Muscle layer of colon (tissue), 2 donors: Measurements from ENCODE around the gene USP32.
"Not testable (repeated sequence)": the region's sequence is repeated elsewhere in the genome, so short reads cannot be mapped to it uniquely, and the experiment has no call there.

Experiments used
- H3K27ac ChIP-seq: one replicate; pipeline ENCODE4 v1.7.0; 2013; ENCODE audit warnings: low read depth, mild to moderate bottlenecking, low read length, moderate library complexity
- H3K27me3 ChIP-seq, 2 donors: one replicate each; pipeline ENCODE4 v1.7.0; 2013; ENCODE audit warnings: low read length in 2 of 2, mild to moderate bottlenecking in 2 of 2; ENCODE audit not compliant: insufficient read depth in 2 of 2, control insufficient read depth in 1 of 2
- H3K36me3 ChIP-seq: one replicate; pipeline ENCODE4 v1.7.0; 2013; ENCODE audit warnings: mild to moderate bottlenecking, low read length; ENCODE audit not compliant: insufficient read depth
- H3K4me1 ChIP-seq: one replicate; pipeline ENCODE4 v1.7.0; 2013; ENCODE audit warnings: mild to moderate bottlenecking, low read length; ENCODE audit not compliant: insufficient read depth
- H3K4me3 ChIP-seq, 2 donors: one replicate each; pipeline ENCODE4 v1.7.0; 2013; ENCODE audit warnings: low read length in 2 of 2, low read depth in 1 of 2, mild to moderate bottlenecking in 1 of 2, moderate library complexity in 1 of 2
- H3K9ac ChIP-seq: one replicate; pipeline ENCODE4 v1.7.0; 2013; ENCODE audit warnings: low read length
- H3K9me3 ChIP-seq: one replicate; pipeline ENCODE4 v1.7.0; 2013; ENCODE audit warnings: mild to moderate bottlenecking, low read length
- donor health status: abdominal sarcoma.
- donor health status: Adenocarcinoma of cecum.

USP32 gene

DNA sequence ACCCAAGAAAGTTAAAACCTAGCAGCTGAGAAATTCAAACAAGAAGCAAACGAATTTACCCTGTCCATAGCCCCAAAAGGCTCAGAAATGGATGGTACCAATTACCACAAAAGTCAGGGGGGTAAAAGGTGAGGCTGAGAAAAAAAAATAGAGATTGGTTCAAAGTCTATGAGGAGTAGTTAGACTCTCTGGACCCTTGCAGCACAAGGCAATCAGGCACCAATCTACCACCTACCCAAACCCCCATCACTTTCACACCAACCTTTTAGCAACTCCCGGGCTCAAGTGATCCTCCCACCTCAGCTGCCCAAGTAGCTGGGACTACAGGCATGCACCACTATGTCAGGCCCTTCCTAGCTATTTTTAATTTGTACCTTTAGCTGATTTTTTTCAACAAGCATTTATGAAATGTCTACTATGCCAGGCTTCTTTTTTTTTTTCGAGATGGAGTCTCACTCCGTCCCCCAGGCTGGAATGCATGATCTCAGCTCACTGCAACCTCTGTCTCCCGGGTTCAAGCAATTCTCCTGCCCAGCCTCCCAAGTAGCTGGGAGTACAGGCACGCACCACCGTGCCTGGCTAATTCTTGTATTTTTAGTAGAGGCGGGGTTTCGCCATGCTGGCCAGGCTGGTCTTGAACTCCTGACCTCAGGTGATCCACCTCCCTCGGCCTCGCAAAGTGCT lies 40.8 kb downstream of the USP32 start:
- no peak overlapping the region for H3K27ac ChIP-seq

DNA sequence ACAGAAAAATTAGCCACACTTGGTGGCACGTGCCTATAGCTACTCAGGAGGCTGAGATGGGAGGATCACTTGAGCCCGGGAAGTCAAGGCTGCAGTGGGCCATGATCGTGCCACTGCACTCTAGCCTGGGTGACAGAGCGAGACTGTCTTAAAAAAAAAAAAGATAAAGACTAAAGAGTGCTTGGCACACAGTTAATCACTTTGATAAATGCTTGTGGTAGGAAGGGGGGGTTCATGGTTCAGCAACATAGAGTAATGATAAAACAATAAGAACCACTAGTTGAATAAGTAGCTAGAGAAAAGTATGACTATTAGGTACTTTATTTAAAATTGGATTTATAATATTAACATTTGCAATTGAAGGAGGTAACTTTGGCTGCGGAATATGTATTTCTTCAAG lies 43.3 kb downstream of the USP32 start:
- Histone ChIP-seq H3K36me3 (no peaks in the 10 kb centered on the region), H3K4me1 (no peaks in the 10 kb centered on the region), H3K9ac (no peak overlapping the region), H3K27me3 (no peaks in the 10 kb centered on the region), H3K4me3 (no peak overlapping the region), H3K9me3 (no peaks in the 10 kb centered on the region), H3K27ac (no peak overlapping the region)

More for the DNA sequence above, 40.8 kb downstream of the USP32 start:
- no peak overlapping the region for H3K9ac ChIP-seq
- H3K4me3 ChIP-seq: no peak overlapping the region
- H3K4me1 ChIP-seq: no peaks in the 10 kb centered on the region
- H3K27me3 ChIP-seq: no peaks in the 10 kb centered on the region
- no peaks in the 10 kb centered on the region for H3K36me3 ChIP-seq
- no peaks in the 10 kb centered on the region for H3K9me3 ChIP-seq

DNA sequence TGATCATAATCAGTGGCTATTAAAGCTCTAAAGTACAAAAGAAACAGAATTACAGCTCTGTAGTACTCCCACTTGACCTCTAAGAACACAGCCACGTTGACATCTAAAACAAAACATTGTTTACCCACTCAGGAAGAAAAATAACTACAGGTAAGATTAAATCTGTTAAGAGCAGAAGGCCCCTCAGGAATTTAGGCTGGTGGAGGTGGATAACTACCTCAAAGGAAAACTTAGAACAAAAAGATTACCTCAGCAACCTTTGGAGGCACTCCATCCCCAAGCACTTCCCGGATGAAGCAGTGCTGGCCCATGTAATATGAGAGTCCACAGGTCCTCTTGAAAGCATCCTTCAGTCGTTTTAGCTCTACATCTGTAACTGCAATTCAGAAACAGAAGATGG lies 46.7 kb downstream of the USP32 start:
- no peaks in the 10 kb centered on the region for H3K4me1 ChIP-seq

DNA sequence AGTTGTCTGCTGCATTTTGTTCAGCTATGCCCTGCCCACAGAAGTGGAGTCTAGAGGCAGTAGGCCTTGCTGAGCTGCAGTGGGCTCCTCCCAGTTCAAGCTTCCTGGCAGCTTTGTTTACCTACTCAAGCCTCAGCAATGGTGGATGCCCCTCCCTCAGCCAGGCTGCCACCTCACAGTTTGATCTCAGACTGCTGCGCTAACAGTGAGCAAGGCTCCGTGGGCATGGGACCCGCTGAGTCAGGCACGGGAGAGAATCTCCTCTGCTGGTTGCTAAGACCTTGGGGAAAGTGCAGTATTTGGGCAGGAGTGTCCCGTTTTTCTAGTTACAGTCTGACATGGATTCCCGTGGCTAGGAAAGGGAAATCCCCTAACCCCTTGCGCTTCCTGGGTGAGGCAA lies 49.4 kb downstream of the USP32 start:
- H3K4me1 ChIP-seq, H3K9me3 ChIP-seq, H3K4me3 ChIP-seq, H3K27ac ChIP-seq, H3K27me3 ChIP-seq, H3K9ac ChIP-seq, H3K36me3 ChIP-seq: not testable (repeated sequence)

More for the DNA sequence above, 46.7 kb downstream of the USP32 start:
- Histone ChIP-seq H3K9ac (no peak overlapping the region), H3K27ac (no peak overlapping the region), H3K9me3 (no peaks in the 10 kb centered on the region), H3K4me3 (no peak overlapping the region), H3K36me3 (no peaks in the 10 kb centered on the region), H3K27me3 (no peaks in the 10 kb centered on the region)

DNA sequence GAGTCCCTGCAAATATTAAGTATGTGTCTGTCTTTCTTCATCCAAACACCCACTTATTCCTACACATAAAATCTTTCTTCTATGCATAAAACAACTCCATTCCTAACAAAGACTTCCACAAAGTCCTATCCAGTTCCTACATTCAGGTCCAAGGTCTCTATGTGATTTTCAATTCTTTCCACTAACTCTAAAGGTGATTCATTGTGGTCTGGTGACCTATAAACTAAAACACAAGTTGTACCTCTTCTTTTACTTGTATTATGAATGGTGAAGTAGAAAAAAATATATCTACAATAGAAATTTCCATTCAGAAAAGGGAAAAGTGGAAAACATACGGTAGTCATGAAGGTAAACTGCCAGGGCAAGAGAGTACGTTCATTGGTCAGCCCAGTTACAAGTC lies 56.6 kb downstream of the USP32 start:
- no peak overlapping the region for H3K9ac ChIP-seq
- H3K9me3 ChIP-seq: no peaks in the 10 kb centered on the region
- no peak overlapping the region for H3K4me3 ChIP-seq
- no peak overlapping the region for H3K27ac ChIP-seq
- no peaks in the 10 kb centered on the region for H3K36me3 ChIP-seq
- H3K4me1 ChIP-seq: peaks cover 3% of the 10 kb centered on the region
- no peaks in the 10 kb centered on the region for H3K27me3 ChIP-seq

DNA sequence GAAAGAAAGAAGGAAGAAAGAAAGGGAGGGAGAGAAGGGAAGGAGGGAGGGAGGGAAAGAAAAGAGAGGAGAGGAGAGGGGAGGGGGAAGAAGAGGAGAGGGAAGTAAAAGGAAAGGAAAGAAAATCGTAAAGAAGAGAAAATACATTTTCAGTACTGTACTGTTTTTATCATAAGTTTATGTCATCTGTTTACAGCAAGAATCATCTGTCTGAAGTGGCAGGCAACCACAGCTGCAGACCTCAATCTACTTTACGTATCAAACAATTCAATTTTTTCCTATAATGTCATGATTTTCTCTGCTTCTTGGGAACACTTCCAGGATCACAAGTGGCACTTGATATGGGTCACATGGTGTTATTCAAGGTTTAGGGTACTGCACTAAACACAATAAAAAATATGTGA lies 58.3 kb downstream of the USP32 start:
- no peak overlapping the region for H3K27ac ChIP-seq
- peaks cover 3% of the 10 kb centered on the region for H3K4me1 ChIP-seq
- no peaks in the 10 kb centered on the region for H3K36me3 ChIP-seq
- H3K9me3 ChIP-seq: no peaks in the 10 kb centered on the region
- no peak overlapping the region for H3K9ac ChIP-seq
- no peak overlapping the region for H3K4me3 ChIP-seq
- no peaks in the 10 kb centered on the region for H3K27me3 ChIP-seq

DNA sequence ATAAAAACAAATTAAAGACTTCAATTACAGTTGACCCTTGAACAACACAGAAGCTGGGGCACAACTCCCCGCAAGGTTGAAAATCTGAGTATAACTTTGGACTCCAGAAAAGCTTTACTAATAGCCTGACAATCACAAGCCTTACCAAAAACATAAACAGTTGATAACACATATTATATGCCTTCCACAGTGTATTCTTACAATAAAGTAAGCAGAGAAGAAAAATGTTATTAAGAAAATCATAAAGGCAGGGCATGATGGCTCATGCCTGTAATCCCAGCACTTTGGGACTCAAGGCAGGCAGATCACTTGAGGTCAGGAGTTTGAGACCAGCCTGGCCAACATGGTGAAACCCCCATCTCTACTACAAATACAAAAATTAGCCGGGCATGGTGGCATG lies 58.9 kb downstream of the USP32 start:
- not testable (repeated sequence) for H3K27me3 ChIP-seq, H3K9ac ChIP-seq, H3K36me3 ChIP-seq, H3K9me3 ChIP-seq, H3K4me3 ChIP-seq, H3K27ac ChIP-seq, H3K4me1 ChIP-seq

DNA sequence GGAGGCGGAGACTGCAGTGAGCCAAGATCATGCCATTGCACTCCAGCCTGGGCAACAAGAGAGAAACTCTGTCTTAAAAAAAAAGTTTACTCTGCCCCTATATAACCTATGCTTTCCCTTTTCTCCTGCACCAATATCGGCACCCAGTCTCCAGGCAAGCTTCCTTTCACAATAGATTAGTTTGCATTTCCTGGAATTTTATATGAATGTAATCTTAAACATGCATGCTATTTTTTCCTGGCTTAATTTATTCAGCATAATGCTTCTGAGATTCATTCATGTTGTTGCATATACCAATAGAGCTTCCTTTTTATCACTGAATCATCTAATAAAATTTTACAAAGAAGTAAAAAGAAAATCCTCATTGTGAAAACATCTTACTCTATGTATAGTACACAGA lies 59.4 kb downstream of the USP32 start:
- H3K9ac ChIP-seq: no peak overlapping the region
- H3K36me3 ChIP-seq: no peaks in the 10 kb centered on the region
- H3K4me1 ChIP-seq: peaks cover 3% of the 10 kb centered on the region
- no peaks in the 10 kb centered on the region for H3K27me3 ChIP-seq
- no peak overlapping the region for H3K27ac ChIP-seq
- no peak overlapping the region for H3K4me3 ChIP-seq
- no peaks in the 10 kb centered on the region for H3K9me3 ChIP-seq

DNA sequence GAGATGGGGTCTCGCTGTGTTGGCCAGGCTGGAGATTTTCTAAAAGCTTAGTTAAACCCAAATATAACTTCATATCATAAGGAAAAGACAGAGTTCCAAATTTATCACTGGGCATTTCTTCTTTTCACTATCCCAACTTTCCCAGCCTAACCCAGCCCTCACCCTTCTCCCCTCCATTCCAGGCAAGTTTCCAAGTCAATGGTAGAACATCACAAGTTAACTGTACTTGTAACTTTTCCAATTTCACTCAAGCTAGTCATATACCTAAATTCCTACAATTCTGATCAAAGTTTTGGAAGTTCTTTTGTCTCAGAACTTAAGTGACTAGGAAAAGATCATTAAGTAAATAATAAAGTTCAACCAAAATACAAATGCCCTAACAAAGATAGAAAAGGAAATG lies 61.2 kb downstream of the USP32 start:
- Histone ChIP-seq H3K4me3 (no peak overlapping the region), H3K27me3 (no peaks in the 10 kb centered on the region), H3K9me3 (no peaks in the 10 kb centered on the region), H3K36me3 (no peaks in the 10 kb centered on the region), H3K9ac (no peak overlapping the region), H3K4me1 (peaks cover 3% of the 10 kb centered on the region), H3K27ac (no peak overlapping the region)

DNA sequence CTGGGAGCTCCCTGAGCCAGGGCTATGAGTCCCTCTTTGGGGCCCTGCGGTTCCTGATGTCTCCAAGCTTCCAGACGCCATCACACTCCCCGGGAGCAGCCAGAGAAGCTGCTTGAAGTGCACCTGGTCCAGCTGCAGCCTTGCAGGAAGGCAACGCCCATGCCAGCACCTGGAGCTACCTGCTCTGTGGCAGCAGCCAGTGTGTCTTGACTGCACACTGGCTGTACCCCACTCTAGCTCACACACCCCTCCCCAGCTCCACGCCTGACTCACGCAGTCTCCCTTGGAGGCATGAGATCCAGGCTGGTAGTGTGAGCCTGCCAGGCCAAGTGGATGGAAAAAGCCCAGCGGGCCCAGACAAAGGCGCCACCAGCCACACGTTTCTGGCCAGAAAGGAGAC lies 63.3 kb downstream of the USP32 start:
- H3K27me3 ChIP-seq: no peaks in the 10 kb centered on the region
- no peaks in the 10 kb centered on the region for H3K9me3 ChIP-seq
- H3K4me1 ChIP-seq: no peaks in the 10 kb centered on the region
- H3K36me3 ChIP-seq: no peaks in the 10 kb centered on the region
- H3K4me3 ChIP-seq: no peak overlapping the region
- H3K9ac ChIP-seq: no peak overlapping the region
- H3K27ac ChIP-seq: no peak overlapping the region

DNA sequence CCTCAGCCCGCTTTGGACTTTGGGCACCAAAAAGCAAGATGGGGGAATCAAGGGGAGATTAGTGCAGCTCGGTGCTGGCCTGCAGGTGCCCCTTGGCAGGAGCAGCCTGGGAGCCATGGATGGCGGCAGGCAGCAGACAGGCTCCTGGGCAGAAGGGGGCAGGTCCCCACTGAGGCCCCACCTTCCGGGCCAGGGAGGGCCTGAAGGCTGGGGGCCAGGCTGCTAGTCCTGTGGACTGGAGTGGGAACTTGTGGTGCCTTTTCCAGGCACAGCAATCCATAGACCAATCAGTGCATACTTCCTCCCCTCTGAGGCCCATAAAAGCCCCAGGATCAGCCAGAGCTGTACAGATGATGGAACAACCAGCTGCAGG lies 64.0 kb downstream of the USP32 start:
- Histone ChIP-seq H3K9me3 (no peaks in the 10 kb centered on the region), H3K4me3 (no peak overlapping the region), H3K9ac (no peak overlapping the region), H3K27me3 (no peaks in the 10 kb centered on the region), H3K4me1 (no peaks in the 10 kb centered on the region), H3K36me3 (no peaks in the 10 kb centered on the region), H3K27ac (no peak overlapping the region)

DNA sequence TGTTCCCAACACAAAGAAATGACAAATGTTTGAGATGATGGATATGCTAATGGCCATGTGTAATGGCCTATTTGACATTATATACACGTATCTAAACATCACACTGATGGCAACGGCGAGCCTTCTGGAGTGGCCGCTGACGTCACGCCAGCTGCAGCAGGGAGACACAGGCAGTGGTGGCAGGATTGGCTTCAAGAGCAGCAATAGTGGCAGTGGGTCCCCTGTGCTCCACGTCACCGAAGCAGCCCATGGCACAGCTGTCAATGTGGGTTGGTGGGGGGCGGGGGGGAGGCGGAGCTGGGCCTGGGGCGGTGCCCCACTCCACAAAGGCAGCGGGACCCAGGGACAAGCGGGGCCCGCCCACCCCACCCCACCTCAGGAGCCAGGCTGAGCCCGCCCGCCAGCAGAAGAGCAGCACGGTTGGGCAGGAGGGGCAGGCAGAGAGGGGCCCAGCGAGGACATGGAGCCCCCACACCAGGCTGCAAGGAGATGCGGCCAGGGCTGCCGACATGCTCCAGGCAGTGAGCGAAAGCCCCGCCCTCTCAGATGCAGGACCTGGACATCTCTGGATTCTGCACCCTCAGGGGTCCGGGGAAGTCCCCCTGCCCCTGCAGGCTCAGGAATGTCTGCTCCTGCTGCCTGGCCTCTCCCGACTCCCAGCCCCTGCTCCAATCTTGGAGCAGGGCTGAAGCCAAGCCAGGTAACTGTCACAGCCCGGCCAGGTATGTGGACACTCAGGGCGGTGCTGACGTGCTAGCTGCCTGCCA lies 64.6 kb downstream of the USP32 start:
- H3K9ac ChIP-seq: no peak overlapping the region
- H3K9me3 ChIP-seq: no peaks in the 10 kb centered on the region
- H3K27me3 ChIP-seq: no peaks in the 10 kb centered on the region
- H3K27ac ChIP-seq: no peak overlapping the region
- no peaks in the 10 kb centered on the region for H3K36me3 ChIP-seq
- no peak overlapping the region for H3K4me3 ChIP-seq
- H3K4me1 ChIP-seq: no peaks in the 10 kb centered on the region
